Peyer's patch (tissue), 4 donors: Measurements from ENCODE around the gene PILRB. TPM values are rescaled to one million over a fixed set of nuclear protein-coding genes. Genes with fewer than 3 reads are reported as not detected.

Experiments
- DNase-seq, 3 donors: peaks; one replicate each; pipeline ENCODE4 v3.0.0-alpha.2; 2017 to 2019
- H3K27ac ChIP-seq, 4 donors: fragments of 200-600 bp; sonication (generic); one replicate each; pipeline ENCODE4 v1.5.1; 2016 to 2019
- H3K27me3 ChIP-seq, 2 donors: fragments of 200-600 bp; sonication (generic); one replicate each; pipeline ENCODE4 v1.5.1; 2019
- H3K36me3 ChIP-seq, 3 donors: fragments of 200-600 bp; sonication (generic); one replicate each; pipeline ENCODE4 v1.5.1; 2016 to 2019
- H3K4me1 ChIP-seq, 4 donors: fragments of 200-600 bp; sonication (generic); one replicate each; pipeline ENCODE4 v1.5.1; 2016 to 2019
- H3K4me3 ChIP-seq, 4 donors: fragments of 200-600 bp; sonication (generic); 1 replicate in 3 of 4; 2 replicates in 1 of 4; pipeline ENCODE4 v1.5.1; 2016 to 2019; ENCODE audit warnings: mild to moderate bottlenecking in 1 of 4
- H3K9me3 ChIP-seq, 4 donors: fragments of 200-600 bp; sonication (generic); one replicate each; pipeline ENCODE4 v1.5.1; 2016 to 2019; ENCODE audit warnings: mild to moderate bottlenecking in 1 of 4
- POLR2A ChIP-seq, 2 donors: fragments of 450-650 bp; IDR thresholded peaks; one replicate each; pipeline ENCODE4 v1.5.1; 2017; ENCODE audit warnings: antibody characterized with exemption in 2 of 2, mild to moderate bottlenecking in 2 of 2, moderate library complexity in 2 of 2
- small RNA-seq, 2 donors: library from RNA; depleted of rRNA; stranded (forward); fragments of <200 nt; gene quantifications; one replicate each; pipeline ENCODE3, GENCODE V24; 2016
- total RNA-seq, 4 donors: library from RNA; depleted of rRNA; stranded (reverse); fragments of >200 nt; gene quantifications; one replicate each; pipeline ENCODE4 v1.1.0, GENCODE V29; 2016
- TF ChIP-seq, protein P1 (sequence below), 6 experiments: fragments of 450-650 bp in 4 of 6; fragments of 200-600 bp in 2 of 6; sonication (generic) in 1 of 6; IDR thresholded peaks; one replicate each; pipeline ENCODE4 v1.5.1; 2017 to 2019; ENCODE audit warnings: antibody characterized with exemption in 6 of 6, mild to moderate bottlenecking in 3 of 6, moderate library complexity in 1 of 6

The PILRB gene
- total RNA-seq, 4 donors from 2014 or later: 73.6 to 179 (median 150) TPM

DNA sequence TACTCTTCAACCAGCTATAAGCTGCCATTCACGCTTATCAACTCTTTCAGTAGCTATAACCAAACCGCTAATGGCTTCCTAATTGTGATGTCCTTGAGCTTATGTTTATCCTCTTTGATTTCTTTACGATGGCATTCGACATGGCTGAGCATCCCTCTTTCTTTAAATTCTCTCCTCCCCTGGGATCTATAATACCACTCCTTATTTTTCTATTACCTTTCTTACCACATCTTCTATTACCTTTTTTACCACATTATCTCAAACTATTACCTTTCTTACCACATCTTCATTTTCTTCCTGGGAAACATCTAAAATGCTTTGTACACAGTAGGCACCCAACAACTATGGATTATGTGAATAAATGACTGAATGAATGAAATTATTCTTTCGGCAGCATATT, 57.5 kb downstream of the PILRB start:
- TF ChIP-seq POLR2A (IDR thresholded peaks at IDR 0.05): no peak
- TF ChIP-seq, protein P1, sequence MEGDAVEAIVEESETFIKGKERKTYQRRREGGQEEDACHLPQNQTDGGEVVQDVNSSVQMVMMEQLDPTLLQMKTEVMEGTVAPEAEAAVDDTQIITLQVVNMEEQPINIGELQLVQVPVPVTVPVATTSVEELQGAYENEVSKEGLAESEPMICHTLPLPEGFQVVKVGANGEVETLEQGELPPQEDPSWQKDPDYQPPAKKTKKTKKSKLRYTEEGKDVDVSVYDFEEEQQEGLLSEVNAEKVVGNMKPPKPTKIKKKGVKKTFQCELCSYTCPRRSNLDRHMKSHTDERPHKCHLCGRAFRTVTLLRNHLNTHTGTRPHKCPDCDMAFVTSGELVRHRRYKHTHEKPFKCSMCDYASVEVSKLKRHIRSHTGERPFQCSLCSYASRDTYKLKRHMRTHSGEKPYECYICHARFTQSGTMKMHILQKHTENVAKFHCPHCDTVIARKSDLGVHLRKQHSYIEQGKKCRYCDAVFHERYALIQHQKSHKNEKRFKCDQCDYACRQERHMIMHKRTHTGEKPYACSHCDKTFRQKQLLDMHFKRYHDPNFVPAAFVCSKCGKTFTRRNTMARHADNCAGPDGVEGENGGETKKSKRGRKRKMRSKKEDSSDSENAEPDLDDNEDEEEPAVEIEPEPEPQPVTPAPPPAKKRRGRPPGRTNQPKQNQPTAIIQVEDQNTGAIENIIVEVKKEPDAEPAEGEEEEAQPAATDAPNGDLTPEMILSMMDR (IDR thresholded peaks at IDR 0.05): no peak
- no peaks in the 10 kb centered on the region for H3K4me1 ChIP-seq
- no peaks in the 10 kb centered on the region for H3K27me3 ChIP-seq
- DNase-seq: no peak
- H3K27ac ChIP-seq: no peak overlapping the region
- no peaks in the 10 kb centered on the region for H3K9me3 ChIP-seq
- H3K36me3 ChIP-seq: no peaks in the 10 kb centered on the region
- no peak overlapping the region for H3K4me3 ChIP-seq

Small RNAs within 50 kb of the gene (small RNA-seq; reads per million reads assigned to genes)
- gene RF00019: 0 reads per million in 2 donors

Other genes starting within 250 kb of the PILRB start
- gene TAF6, start 238.8 kb upstream of the PILRB start, total RNA-seq: 10 to 100 TPM; 32.8 to 76.7 (median 49.7) TPM
- gene CNPY4, start 238.5 kb upstream of the PILRB start, total RNA-seq: 10 to 100 TPM in 1 of 4 donors, 1 to 10 TPM in 3; 4.6 to 23.9 (median 6.3) TPM
- gene MBLAC1, start 231.2 kb upstream of the PILRB start, total RNA-seq: 10 to 100 TPM in 1 of 4 donors, 1 to 10 TPM in 3; 3.2 to 10.5 (median 3.9) TPM
- gene LAMTOR4, start 209.2 kb upstream of the PILRB start, total RNA-seq: 100 to 1,000 TPM; 194 to 312 (median 237) TPM
- gene TRAPPC14, start 199.4 kb upstream of the PILRB start, total RNA-seq: 100 to 1,000 TPM in 1 of 4 donors, 10 to 100 TPM in 3; 57.6 to 123 (median 69.8) TPM
- 1 to 10 TPM in 2 of 4 donors, under 1 TPM in 1, not detected in 1; 0.53 to 4.1 (median 2.1) TPM for gene GAL3ST4, start 189.5 kb upstream of the PILRB start, total RNA-seq
- gene GPC2, start 180.7 kb upstream of the PILRB start, total RNA-seq: 10 to 100 TPM in 1 of 4 donors, 1 to 10 TPM in 2, not detected in 1; 3.8 to 16.5 (median 6.7) TPM
- 10 to 100 TPM in 1 of 4 donors, 1 to 10 TPM in 2, not detected in 1; 2.1 to 62.7 (median 3.5) TPM for gene STAG3, start 180.2 kb upstream of the PILRB start, total RNA-seq
- gene PVRIG, start 138.2 kb upstream of the PILRB start, total RNA-seq: 1 to 10 TPM; 3.7 to 8.3 (median 5.1) TPM
- not detected for gene SPDYE3, start 50.4 kb upstream of the PILRB start, total RNA-seq
- 1 to 10 TPM; 5.8 to 9.5 (median 5.9) TPM for gene PILRA, start 15.4 kb downstream of the PILRB start, total RNA-seq
- gene ZCWPW1, start 70.6 kb downstream of the PILRB start, total RNA-seq: 10 to 100 TPM in 1 of 4 donors, 1 to 10 TPM in 3; 1.8 to 19.8 (median 3.6) TPM
- 10 to 100 TPM; 17.3 to 46.3 (median 32.2) TPM for gene MEPCE, start 71.7 kb downstream of the PILRB start, total RNA-seq
- gene PPP1R35, start 78.4 kb downstream of the PILRB start, total RNA-seq: 10 to 100 TPM; 44.8 to 67.7 (median 49.0) TPM
- not detected for gene SPACDR, start 106.1 kb downstream of the PILRB start, total RNA-seq
- gene TSC22D4, start 121.1 kb downstream of the PILRB start, total RNA-seq: 10 to 100 TPM; 28.9 to 51.2 (median 40.6) TPM
- 1 to 10 TPM in 1 of 4 donors, under 1 TPM in 2, not detected in 1; 0.38 to 2.5 (median 0.40) TPM for gene NYAP1, start 125.8 kb downstream of the PILRB start, total RNA-seq
- gene AGFG2, start 181.1 kb downstream of the PILRB start, total RNA-seq: 10 to 100 TPM; 38.4 to 63.6 (median 49.9) TPM
- gene SAP25, start 215.8 kb downstream of the PILRB start, total RNA-seq: 10 to 100 TPM in 3 of 4 donors, 1 to 10 TPM in 1; 2.5 to 18.2 (median 13.4) TPM
- 100 to 1,000 TPM in 3 of 4 donors, 10 to 100 TPM in 1; 76.7 to 232 (median 156) TPM for gene LRCH4, start 228.0 kb downstream of the PILRB start, total RNA-seq
- 1 to 10 TPM in 2 of 4 donors, not detected in 2; 1.1 to 2.8 TPM for gene FBXO24, start 228.2 kb downstream of the PILRB start, total RNA-seq
- 10 to 100 TPM in 2 of 4 donors, 1 to 10 TPM in 2; 1.8 to 53.6 (median 9.8) TPM for gene PCOLCE, start 244.2 kb downstream of the PILRB start, total RNA-seq